Mucosa of rectum (tissue), 2 donors: ENCODE results near the gene ABR.

Experiments used
- H3K27ac ChIP-seq, 2 donors: one replicate each; pipeline ENCODE4 v1.7.0; 2013; ENCODE audit warnings: inconsistent platforms in 2 of 2, low read depth in 2 of 2, low read length in 2 of 2
- H3K27me3 ChIP-seq, 2 donors: one replicate each; pipeline ENCODE4 v1.7.0; 2013; ENCODE audit warnings: low read length in 2 of 2; ENCODE audit not compliant: control insufficient read depth in 2 of 2, insufficient read depth in 2 of 2
- H3K36me3 ChIP-seq, 2 donors: one replicate each; pipeline ENCODE4 v1.7.0; 2013; ENCODE audit warnings: low read length in 2 of 2; ENCODE audit not compliant: control insufficient read depth in 2 of 2, insufficient read depth in 2 of 2
- H3K4me1 ChIP-seq, 2 donors: one replicate each; pipeline ENCODE4 v1.7.0; 2013; ENCODE audit warnings: low read length in 2 of 2, mild to moderate bottlenecking in 1 of 2; ENCODE audit not compliant: control insufficient read depth in 2 of 2, insufficient read depth in 2 of 2
- H3K4me3 ChIP-seq, 2 donors: one replicate each; pipeline ENCODE4 v1.7.0; 2013; ENCODE audit warnings: low read length in 2 of 2
- H3K9ac ChIP-seq, 2 donors: one replicate each; pipeline ENCODE4 v1.7.0; 2013; ENCODE audit warnings: low read length in 2 of 2, low read depth in 1 of 2, mild to moderate bottlenecking in 1 of 2
- H3K9me3 ChIP-seq, 2 donors: one replicate each; pipeline ENCODE4 v1.7.0; 2013; ENCODE audit warnings: low read length in 2 of 2; ENCODE audit not compliant: control insufficient read depth in 2 of 2
- donor health status: healthy.
- donor health status: Normal muscosa, but diverticular disease.

ABR gene

GRCh38 chr17:1173432-1174262 lies 6.1 kb downstream of the ABR start:
- no peak overlapping the region for H3K4me3 ChIP-seq
- peaks cover 0 to 3% of the 10 kb centered on the region in 2 donors for H3K4me1 ChIP-seq
- H3K27ac ChIP-seq, result no peak overlapping the region

GRCh38 chr17:1171953-1172352 lies 7.8 kb downstream of the ABR start:
- Histone ChIP-seq H3K36me3 (no peaks in the 10 kb centered on the region), H3K4me3 (no peak overlapping the region), H3K4me1 (peaks cover 0 to 4% of the 10 kb centered on the region in 2 donors), H3K9me3 (no peaks in the 10 kb centered on the region), H3K9ac (no peak overlapping the region), H3K27ac (no peak overlapping the region), H3K27me3 (no peaks in the 10 kb centered on the region)

More at GRCh38 chr17:1173432-1174262, 6.1 kb downstream of the ABR start:
- no peaks in the 10 kb centered on the region for H3K9me3 ChIP-seq
- H3K36me3 ChIP-seq, result no peaks in the 10 kb centered on the region
- H3K9ac ChIP-seq, result no peak overlapping the region
- no peaks in the 10 kb centered on the region for H3K27me3 ChIP-seq

GRCh38 chr17:1170739-1171138 lies 9.0 kb downstream of the ABR start:
- Histone ChIP-seq H3K27ac (no peak overlapping the region), H3K27me3 (no peaks in the 10 kb centered on the region), H3K4me1 (peaks cover 0 to 4% of the 10 kb centered on the region in 2 donors), H3K36me3 (no peaks in the 10 kb centered on the region), H3K4me3 (no peak overlapping the region), H3K9ac (no peak overlapping the region), H3K9me3 (no peaks in the 10 kb centered on the region)

GRCh38 chr17:1169929-1170312 lies 9.9 kb downstream of the ABR start:
- peaks cover 0 to 8% of the 10 kb centered on the region in 2 donors for H3K4me1 ChIP-seq
- no peaks in the 10 kb centered on the region for H3K9me3 ChIP-seq

GRCh38 chr17:1169221-1169928 lies 10.4 kb downstream of the ABR start:
- Histone ChIP-seq H3K4me1 (peaks cover 0 to 8% of the 10 kb centered on the region in 2 donors), H3K4me3 (no peak overlapping the region), H3K27ac (no peak overlapping the region), H3K36me3 (no peaks in the 10 kb centered on the region), H3K9ac (no peak overlapping the region), H3K27me3 (no peaks in the 10 kb centered on the region), H3K9me3 (no peaks in the 10 kb centered on the region)

More at GRCh38 chr17:1169929-1170312, 9.9 kb downstream of the ABR start:
- Histone ChIP-seq H3K27ac (no peak overlapping the region), H3K27me3 (no peaks in the 10 kb centered on the region), H3K36me3 (no peaks in the 10 kb centered on the region), H3K9ac (no peak overlapping the region), H3K4me3 (no peak overlapping the region)

- Histone ChIP-seq H3K9me3 (no peaks in the 10 kb centered on the region), H3K36me3 (no peaks in the 10 kb centered on the region), H3K4me1 (peaks cover 0 to 8% of the 10 kb centered on the region in 2 donors), H3K27ac (no peak overlapping the region), H3K27me3 (no peaks in the 10 kb centered on the region), H3K9ac (no peak overlapping the region), H3K4me3 (no peak overlapping the region)
Measured at GRCh38 chr17:1168533-1169220, 11.1 kb downstream of the ABR start.

GRCh38 chr17:1166276-1166675 lies 13.5 kb downstream of the ABR start:
- Histone ChIP-seq H3K9me3 (no peaks in the 10 kb centered on the region), H3K27ac (no peak overlapping the region), H3K27me3 (no peaks in the 10 kb centered on the region), H3K9ac (no peak overlapping the region), H3K4me1 (peaks cover 0 to 8% of the 10 kb centered on the region in 2 donors), H3K4me3 (no peak overlapping the region), H3K36me3 (no peaks in the 10 kb centered on the region)

- no peaks in the 10 kb centered on the region for H3K27me3 ChIP-seq
- H3K4me3 ChIP-seq, result no peak overlapping the region
- H3K27ac ChIP-seq, result no peak overlapping the region
- no peaks in the 10 kb centered on the region for H3K9me3 ChIP-seq
- H3K36me3 ChIP-seq, result no peaks in the 10 kb centered on the region
- H3K4me1 ChIP-seq, result peaks cover 0 to 8% of the 10 kb centered on the region in 2 donors
- no peak overlapping the region for H3K9ac ChIP-seq
Measured at GRCh38 chr17:1165836-1166235, 13.9 kb downstream of the ABR start.

- peaks cover 0 to 8% of the 10 kb centered on the region in 2 donors for H3K4me1 ChIP-seq
- H3K9me3 ChIP-seq, result no peaks in the 10 kb centered on the region
- H3K27me3 ChIP-seq, result no peaks in the 10 kb centered on the region
- H3K4me3 ChIP-seq, result no peak overlapping the region
- H3K9ac ChIP-seq, result no peak overlapping the region
- H3K36me3 ChIP-seq, result no peaks in the 10 kb centered on the region
- no peak overlapping the region for H3K27ac ChIP-seq
Measured at GRCh38 chr17:1164935-1165556, 14.7 kb downstream of the ABR start.
